CD4-positive, CD25-positive, alpha-beta regulatory T cell (primary cell): ENCODE measurements around the gene HDAC4. TPM values are rescaled to one million over a fixed set of nuclear protein-coding genes. Genes with fewer than 3 reads are reported as not detected.
"Not testable (repeated sequence)": the region's sequence is repeated elsewhere in the genome, so short reads cannot be mapped to it uniquely, and the experiment has no call there.

ENCODE experiments used
- ATAC-seq, 2 donors: fragments of 150-1000 bp; cut with Tn5 transposase; one replicate each; pipeline ENCODE4 v1.10.0; 2021; ENCODE audit warnings: low read depth in 2 of 2, moderate number of reproducible peaks in 2 of 2, moderate library complexity in 1 of 2
- DNase-seq, 3 donors: peaks; one replicate each; pipeline versions ENCODE4 v3.0.0 to v3.0.0-alpha.2; 2012 to 2022; ENCODE audit warnings: mixed read lengths in 1 of 3
- H3K27ac ChIP-seq: one replicate; pipeline ENCODE4 v1.7.0; 2013; ENCODE audit warnings: mild to moderate bottlenecking, low read length; ENCODE audit not compliant: insufficient read depth, poor library complexity, severe bottlenecking
- H3K27me3 ChIP-seq: one replicate; pipeline ENCODE4 v1.7.0; 2013; ENCODE audit warnings: low read length; ENCODE audit not compliant: control insufficient read depth, insufficient read depth
- H3K36me3 ChIP-seq: one replicate; pipeline ENCODE4 v1.7.0; 2013; ENCODE audit warnings: mild to moderate bottlenecking, low read length, moderate library complexity; ENCODE audit not compliant: control insufficient read depth, insufficient read depth
- H3K4me1 ChIP-seq: 2 replicates; pipeline ENCODE4 v1.7.0; 2013; ENCODE audit warnings: mild to moderate bottlenecking, low read length; ENCODE audit not compliant: insufficient read depth, control insufficient read depth, poor library complexity, severe bottlenecking
- H3K4me3 ChIP-seq: one replicate; pipeline ENCODE4 v1.7.0; 2013; ENCODE audit warnings: low read depth, mild to moderate bottlenecking, low read length, moderate library complexity
- H3K9me3 ChIP-seq, 2 experiments: 1 replicate in 1 of 2; 2 replicates in 1 of 2; pipeline ENCODE4 v1.7.0; 2013; ENCODE audit warnings: low read length in 2 of 2, mild to moderate bottlenecking in 1 of 2, moderate library complexity in 1 of 2; ENCODE audit not compliant: control insufficient read depth in 2 of 2
- H3K27ac Mint-ChIP-seq, 3 donors: one replicate each; pipeline ENCODE4 v1.8.0; 2020 to 2022; ENCODE audit warnings: mild to moderate bottlenecking in 3 of 3, mixed read lengths in 3 of 3, moderate library complexity in 2 of 3
- H3K27me3 Mint-ChIP-seq: one replicate; pipeline ENCODE4 v1.8.0; 2022; ENCODE audit warnings: mild to moderate bottlenecking, mixed read lengths
- H3K36me3 Mint-ChIP-seq: one replicate; pipeline ENCODE4 v1.8.0; 2020; ENCODE audit warnings: mixed read lengths
- H3K4me1 Mint-ChIP-seq, 4 donors: one replicate each; pipeline ENCODE4 v1.8.0; 2020 to 2022; ENCODE audit warnings: mixed read lengths in 4 of 4, mild to moderate bottlenecking in 1 of 4
- H3K4me3 Mint-ChIP-seq, 4 donors: one replicate each; pipeline ENCODE4 v1.8.0; 2020 to 2022; ENCODE audit warnings: mild to moderate bottlenecking in 4 of 4, mixed read lengths in 4 of 4, moderate library complexity in 3 of 4
- H3K9me3 Mint-ChIP-seq, 7 donors: one replicate each; pipeline ENCODE4 v1.8.0; 2020 to 2022; ENCODE audit warnings: mixed read lengths in 7 of 7, mild to moderate bottlenecking in 3 of 7, moderate library complexity in 2 of 7
- polyA plus RNA-seq, 4 donors: library from polyadenylated mRNA; unstranded; fragments of 300-500 nt; fragmentation: Illumina TruSeq; gene quantifications; one replicate each; pipeline ENCODE4 v1.2.3, GENCODE V29; 2021
- total RNA-seq: library from RNA; stranded (reverse); gene quantifications from one replicate; pipeline ENCODE4 v1.2.3, GENCODE V29; 2022

Gene HDAC4
- 118 TPM for total RNA-seq
- polyA plus RNA-seq: 1 to 10 TPM; 6.5 to 9.0 (median 7.9) TPM

DNA sequence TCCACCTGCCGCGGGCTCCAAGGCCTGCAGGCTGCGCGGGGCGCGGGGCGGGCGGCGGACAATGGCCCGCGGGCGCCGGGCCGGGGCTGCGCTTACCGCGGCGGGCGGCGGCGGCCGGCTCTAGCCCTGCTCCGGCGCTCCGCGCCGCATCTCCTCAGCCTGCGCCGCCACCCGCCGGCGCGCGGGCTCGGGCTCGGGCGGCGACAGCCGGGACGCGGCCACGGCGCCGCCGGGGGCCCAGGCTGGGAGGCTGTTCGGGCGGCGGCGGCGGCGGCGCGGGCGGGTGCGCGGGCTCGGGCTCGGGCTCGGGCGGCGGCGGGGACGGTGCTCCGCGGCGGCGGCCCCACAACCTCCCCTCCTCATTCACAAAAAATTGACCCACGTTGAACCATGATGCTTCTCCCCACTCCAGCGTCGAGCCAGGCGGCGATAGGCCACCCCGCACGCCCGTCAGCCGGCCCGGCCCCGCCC is at the start of gene HDAC4:
Gene HDAC4 (minus strand): TSS at position 425 of the 471 bp plus-strand sequence. CDS start 48,321 bp downstream, outside the sequence.
- H3K27ac Mint-ChIP-seq: peak within 1 kb of the TSS; percentile 97 to 99 (median 97)
- H3K36me3 Mint-ChIP-seq: no peaks in the 10 kb centered on the region
- H3K4me1 Mint-ChIP-seq: peaks cover 0 to 50% (median 17%) of the 10 kb centered on the region in 4 donors
- H3K9me3 Mint-ChIP-seq: no peaks in the 10 kb centered on the region
- DNase-seq (no peak), ATAC-seq (peak in 1 of 2 donors; percentile 0)
- Histone ChIP-seq H3K27ac (peak within 1 kb of the TSS; percentile 99), H3K9me3 (no peaks in the 10 kb centered on the region), H3K27me3 (no peaks in the 10 kb centered on the region), H3K4me1 (peaks cover 18% of the 10 kb centered on the region), H3K4me3 (peak within 1 kb of the TSS; percentile 91), H3K36me3 (no peaks in the 10 kb centered on the region)
- peak within 1 kb of the TSS; percentile 93 to 98 (median 96) for H3K4me3 Mint-ChIP-seq
- peaks cover 12% of the 10 kb centered on the region for H3K27me3 Mint-ChIP-seq

- H3K36me3 ChIP-seq, H3K4me3 Mint-ChIP-seq, H3K4me1 ChIP-seq, H3K4me1 Mint-ChIP-seq, H3K27ac ChIP-seq, ATAC-seq, H3K4me3 ChIP-seq, DNase-seq, H3K36me3 Mint-ChIP-seq, H3K27ac Mint-ChIP-seq: not testable (repeated sequence)
- peaks cover 13% of the 10 kb centered on the region for H3K27me3 ChIP-seq
- Mint-ChIP-seq H3K9me3 (peaks cover 0 to 25% (median 9%) of the 10 kb centered on the region in 7 donors), H3K27me3 (peaks cover 53% of the 10 kb centered on the region)
- H3K9me3 ChIP-seq: peaks cover 10 to 16% of the 10 kb centered on the region in 2 experiments
These were observed 48.6 kb upstream of the HDAC4 start for GRCh38 chr2:239449468-239449867.

- H3K9me3 ChIP-seq: no peaks in the 10 kb centered on the region
- H3K4me3 ChIP-seq: no peak overlapping the region
- Mint-ChIP-seq H3K9me3 (peaks cover 0 to 6% (median 3%) of the 10 kb centered on the region in 7 donors), H3K4me3 (no peak overlapping the region), H3K4me1 (peaks cover 0 to 10% (median 8%) of the 10 kb centered on the region in 4 donors), H3K36me3 (no peaks in the 10 kb centered on the region), H3K27ac (no peak overlapping the region), H3K27me3 (peaks cover 58% of the 10 kb centered on the region)
- DNase-seq (no peak), ATAC-seq (no peak)
- peaks cover 9% of the 10 kb centered on the region for H3K27me3 ChIP-seq
- H3K36me3 ChIP-seq: no peaks in the 10 kb centered on the region
- peaks cover 7% of the 10 kb centered on the region for H3K4me1 ChIP-seq
- H3K27ac ChIP-seq: no peak overlapping the region
These were observed 45.1 kb upstream of the HDAC4 start for GRCh38 chr2:239445771-239446524.

DNA sequence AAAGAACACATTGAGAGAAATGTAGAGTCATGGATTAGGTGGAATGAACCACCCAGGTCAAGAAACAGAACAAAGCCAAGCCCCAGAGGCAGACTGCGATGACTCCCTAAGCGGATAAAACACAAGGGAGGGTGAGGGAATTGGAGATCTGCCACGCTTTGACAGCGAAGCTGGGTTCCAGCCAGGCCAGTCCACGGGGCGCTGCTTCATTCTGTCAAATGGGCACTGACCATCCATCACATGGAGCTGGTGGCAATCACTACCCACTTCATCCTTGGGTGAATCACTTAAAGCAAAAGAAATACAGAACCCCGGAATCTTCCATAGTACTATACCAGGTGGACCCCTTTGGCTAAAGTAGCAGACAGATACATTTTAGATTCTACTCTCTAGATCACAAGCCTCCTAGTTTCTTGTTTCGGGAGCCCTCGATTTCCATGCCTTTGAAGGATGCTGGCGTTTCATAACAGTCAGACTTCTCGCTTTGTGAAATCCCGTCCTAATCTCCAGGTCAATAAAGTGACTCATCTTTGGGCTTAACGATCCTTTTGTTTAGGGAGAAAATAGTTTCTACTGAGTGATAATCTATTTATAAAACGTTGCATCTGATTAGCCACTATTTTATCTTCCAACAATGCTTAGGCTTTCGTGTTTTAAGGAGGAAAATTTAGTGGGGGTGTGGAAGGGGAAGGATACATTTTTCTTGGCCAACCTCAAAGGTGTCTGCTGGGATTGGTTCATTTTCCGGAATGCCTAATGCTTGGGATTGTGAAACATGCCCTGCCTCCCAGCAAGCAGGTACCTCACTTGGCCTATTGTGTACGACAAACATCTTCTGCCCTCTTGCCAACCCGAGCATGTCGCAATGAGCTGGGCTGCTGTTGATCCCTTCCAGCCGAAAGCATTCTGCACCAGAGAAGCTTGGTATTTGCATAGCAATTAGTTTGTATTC is 44.1 kb upstream of the HDAC4 start:
- peaks cover 11% of the 10 kb centered on the region for H3K4me1 ChIP-seq
- H3K4me3 Mint-ChIP-seq: no peak overlapping the region
- ATAC-seq (no peak), DNase-seq (no peak)
- H3K4me1 Mint-ChIP-seq: peaks cover 0 to 17% (median 11%) of the 10 kb centered on the region in 4 donors
- H3K9me3 Mint-ChIP-seq: peaks cover 0 to 3% (median 0%) of the 10 kb centered on the region in 7 donors
- no peak overlapping the region for H3K4me3 ChIP-seq
- H3K27ac Mint-ChIP-seq: no peak overlapping the region
- no peaks in the 10 kb centered on the region for H3K9me3 ChIP-seq
- H3K36me3 ChIP-seq: no peaks in the 10 kb centered on the region
- H3K27me3 ChIP-seq: peaks cover 9% of the 10 kb centered on the region
- H3K27me3 Mint-ChIP-seq: peaks cover 66% of the 10 kb centered on the region
- no peak overlapping the region for H3K27ac ChIP-seq
- H3K36me3 Mint-ChIP-seq: no peaks in the 10 kb centered on the region

DNA sequence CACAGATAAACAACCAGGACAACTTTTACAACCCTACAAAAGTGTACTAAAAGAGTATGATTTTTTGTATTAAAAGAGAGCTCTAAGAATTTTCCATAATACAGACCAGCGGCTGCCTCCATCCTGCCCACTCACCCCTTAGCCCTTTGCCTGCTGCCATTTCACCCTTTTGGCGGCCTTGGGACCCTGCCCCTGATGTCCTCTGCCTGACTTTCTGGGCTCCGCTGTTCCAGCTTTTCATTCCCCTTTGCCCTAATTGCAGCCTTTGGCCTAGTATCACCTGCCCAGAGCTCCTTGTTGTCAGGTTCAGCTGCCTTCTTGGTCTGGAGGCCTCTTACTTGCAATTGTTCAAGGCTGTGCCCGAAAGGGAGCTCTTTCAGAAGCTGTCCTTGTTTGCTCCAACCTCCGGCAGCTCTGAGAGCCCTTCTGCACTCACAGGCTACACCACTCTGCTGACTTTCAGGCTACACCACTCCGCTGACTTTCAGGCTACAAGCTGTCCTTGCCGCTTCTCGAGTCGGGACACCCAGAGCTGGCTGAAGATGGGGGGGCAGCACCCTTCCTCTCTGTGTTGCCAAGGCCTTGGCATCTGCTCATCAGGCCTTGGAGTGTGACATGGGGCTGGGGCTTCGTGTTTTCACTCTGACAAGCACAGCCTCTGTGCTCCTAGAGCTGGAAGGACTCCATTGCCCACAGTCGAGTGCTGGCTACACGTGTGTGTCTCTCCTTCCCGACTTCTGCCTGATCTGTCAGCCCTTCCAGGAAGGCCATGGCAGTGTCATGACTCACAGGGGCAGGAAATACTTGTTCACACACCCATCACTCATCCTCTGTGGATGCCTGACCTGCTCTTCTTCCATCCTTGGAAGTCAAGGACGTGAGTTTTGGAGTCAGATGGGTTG is 43.1 kb upstream of the HDAC4 start:
- H3K27me3 Mint-ChIP-seq: peaks cover 74% of the 10 kb centered on the region
- no peaks in the 10 kb centered on the region for H3K36me3 Mint-ChIP-seq
- peak overlapping the region in 1 of 3 donors; percentile 43 for H3K27ac Mint-ChIP-seq
- Histone ChIP-seq H3K27me3 (peaks cover 9% of the 10 kb centered on the region), H3K4me1 (peaks cover 11% of the 10 kb centered on the region), H3K9me3 (no peaks in the 10 kb centered on the region), H3K36me3 (no peaks in the 10 kb centered on the region), H3K27ac (no peak overlapping the region), H3K4me3 (no peak overlapping the region)
- H3K9me3 Mint-ChIP-seq: peaks cover 0 to 3% (median 0%) of the 10 kb centered on the region in 7 donors
- no peak overlapping the region for H3K4me3 Mint-ChIP-seq
- DNase-seq (no peak), ATAC-seq (no peak)
- H3K4me1 Mint-ChIP-seq: peaks cover 0 to 17% (median 11%) of the 10 kb centered on the region in 4 donors

DNA sequence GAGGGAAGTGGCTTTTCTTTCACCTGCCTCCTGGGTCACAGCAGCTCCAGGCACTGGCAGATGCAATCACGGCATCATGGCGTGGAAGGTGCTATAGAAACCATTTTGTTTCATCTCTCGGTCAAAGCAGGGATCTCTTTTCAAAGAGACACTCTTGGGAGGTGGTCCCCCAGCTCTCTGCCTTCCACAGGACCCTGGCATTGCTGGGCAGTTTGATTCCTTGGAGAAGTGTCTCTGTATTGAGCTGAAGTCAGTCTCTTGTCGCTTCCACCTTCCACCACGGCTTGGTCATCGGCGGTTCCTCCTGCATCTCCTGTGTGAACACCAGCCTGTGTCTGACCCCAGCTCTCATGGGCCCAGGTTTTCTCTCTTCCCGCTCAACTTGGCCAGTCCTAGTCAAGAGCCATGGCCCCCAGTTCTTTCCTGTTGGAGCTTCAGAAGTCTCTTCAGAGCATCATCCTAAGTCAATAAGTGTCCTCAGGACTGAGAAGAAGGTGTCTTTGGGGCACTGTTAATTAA is 42.3 kb upstream of the HDAC4 start:
- Mint-ChIP-seq H3K36me3 (no peaks in the 10 kb centered on the region), H3K27ac (peak overlapping the region in 1 of 3 donors; percentile 43), H3K4me3 (no peak overlapping the region), H3K27me3 (peaks cover 77% of the 10 kb centered on the region), H3K9me3 (peaks cover 0 to 1% (median 0%) of the 10 kb centered on the region in 7 donors), H3K4me1 (peaks cover 0 to 17% (median 11%) of the 10 kb centered on the region in 4 donors)
- Histone ChIP-seq H3K36me3 (no peaks in the 10 kb centered on the region), H3K4me3 (no peak overlapping the region), H3K4me1 (peaks cover 11% of the 10 kb centered on the region), H3K9me3 (no peaks in the 10 kb centered on the region), H3K27ac (no peak overlapping the region), H3K27me3 (peaks cover 8% of the 10 kb centered on the region)
- DNase-seq: no peak
- ATAC-seq: no peak
